Hepatocyte (in vitro differentiated cells): Measurements from ENCODE around the gene CRKL.

ENCODE experiments used
- EZH2 ChIP-seq: fragments of 200-600 bp; sonication (generic); IDR thresholded peaks from 2 replicates; pipeline ENCODE4 v1.6.1; 2016; ENCODE audit warnings: antibody characterized with exemption, mild to moderate bottlenecking, borderline replicate concordance
- EZH2phosphoT487 ChIP-seq: fragments of 200-600 bp; sonication (generic); IDR thresholded peaks from one replicate; pipeline ENCODE4 v1.6.1; 2018; ENCODE audit warnings: antibody characterized with exemption, mild to moderate bottlenecking, low read depth, moderate library complexity; ENCODE audit not compliant: unreplicated experiment, severe bottlenecking
- TF ChIP-seq, protein P1 (sequence below): fragments of 200-600 bp; sonication (generic); IDR thresholded peaks from 2 replicates; pipeline ENCODE4 v1.5.1; 2016; ENCODE audit warnings: antibody characterized with exemption, mild to moderate bottlenecking; ENCODE audit not compliant: poor library complexity

DNA sequence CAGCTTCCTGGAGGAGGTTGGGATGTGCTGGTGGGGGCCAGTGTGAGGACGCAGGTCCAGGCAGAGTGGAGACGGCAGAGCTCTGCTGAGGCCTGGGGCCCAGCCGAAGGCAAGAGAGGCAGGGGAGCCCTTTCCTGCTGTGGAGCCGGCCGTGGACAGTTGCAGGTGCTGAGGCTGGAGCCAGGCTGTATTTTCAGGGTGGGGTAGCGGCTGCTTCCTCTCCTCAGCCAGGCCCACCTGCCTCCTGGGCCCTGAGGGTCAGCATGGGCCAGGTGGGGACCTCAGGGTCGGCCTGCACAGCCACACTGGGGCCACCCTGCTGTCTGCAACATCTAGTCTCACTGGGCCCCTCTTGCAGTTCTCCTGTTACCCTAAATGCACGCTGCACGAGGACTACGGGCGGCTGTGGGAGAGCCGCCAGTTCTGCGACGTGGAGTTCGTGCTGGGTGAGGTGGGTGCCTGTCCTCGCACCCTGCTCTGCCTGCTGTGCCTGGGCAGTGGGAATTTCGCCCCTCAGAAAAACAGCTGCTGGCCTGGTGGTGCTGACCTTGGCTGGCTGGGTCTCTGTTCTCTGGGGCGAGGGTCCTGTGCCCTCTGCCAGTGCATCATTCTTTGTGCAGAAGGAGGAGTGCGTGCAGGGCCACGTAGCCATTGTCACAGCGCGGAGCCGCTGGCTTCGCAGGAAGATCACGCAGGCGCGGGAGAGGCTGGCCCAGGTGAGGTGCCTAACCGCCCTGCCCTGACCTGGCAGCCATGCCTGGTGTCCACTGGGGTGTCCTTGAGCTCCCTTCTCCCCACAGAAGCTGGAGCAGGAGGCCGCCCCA is 76.3 kb downstream of the CRKL start:
- TF ChIP-seq, protein P1, sequence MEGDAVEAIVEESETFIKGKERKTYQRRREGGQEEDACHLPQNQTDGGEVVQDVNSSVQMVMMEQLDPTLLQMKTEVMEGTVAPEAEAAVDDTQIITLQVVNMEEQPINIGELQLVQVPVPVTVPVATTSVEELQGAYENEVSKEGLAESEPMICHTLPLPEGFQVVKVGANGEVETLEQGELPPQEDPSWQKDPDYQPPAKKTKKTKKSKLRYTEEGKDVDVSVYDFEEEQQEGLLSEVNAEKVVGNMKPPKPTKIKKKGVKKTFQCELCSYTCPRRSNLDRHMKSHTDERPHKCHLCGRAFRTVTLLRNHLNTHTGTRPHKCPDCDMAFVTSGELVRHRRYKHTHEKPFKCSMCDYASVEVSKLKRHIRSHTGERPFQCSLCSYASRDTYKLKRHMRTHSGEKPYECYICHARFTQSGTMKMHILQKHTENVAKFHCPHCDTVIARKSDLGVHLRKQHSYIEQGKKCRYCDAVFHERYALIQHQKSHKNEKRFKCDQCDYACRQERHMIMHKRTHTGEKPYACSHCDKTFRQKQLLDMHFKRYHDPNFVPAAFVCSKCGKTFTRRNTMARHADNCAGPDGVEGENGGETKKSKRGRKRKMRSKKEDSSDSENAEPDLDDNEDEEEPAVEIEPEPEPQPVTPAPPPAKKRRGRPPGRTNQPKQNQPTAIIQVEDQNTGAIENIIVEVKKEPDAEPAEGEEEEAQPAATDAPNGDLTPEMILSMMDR, result no peak
- TF ChIP-seq EZH2, result no peak
- no peak for TF ChIP-seq EZH2phosphoT487
